HG02759 (cell line): ENCODE results near the gene TMCO5A.
A peak's percentile ranks its signal among the peaks of the same experiment; 100 is the strongest.

Experiments
- ATAC-seq: cut with Tn5 transposase; IDR thresholded peaks from one replicate; pipeline ENCODE4 v1.9.1; 2021; ENCODE audit warnings: mild to moderate bottlenecking, moderate library complexity; ENCODE audit not compliant: unreplicated experiment

TMCO5A gene

DNA sequence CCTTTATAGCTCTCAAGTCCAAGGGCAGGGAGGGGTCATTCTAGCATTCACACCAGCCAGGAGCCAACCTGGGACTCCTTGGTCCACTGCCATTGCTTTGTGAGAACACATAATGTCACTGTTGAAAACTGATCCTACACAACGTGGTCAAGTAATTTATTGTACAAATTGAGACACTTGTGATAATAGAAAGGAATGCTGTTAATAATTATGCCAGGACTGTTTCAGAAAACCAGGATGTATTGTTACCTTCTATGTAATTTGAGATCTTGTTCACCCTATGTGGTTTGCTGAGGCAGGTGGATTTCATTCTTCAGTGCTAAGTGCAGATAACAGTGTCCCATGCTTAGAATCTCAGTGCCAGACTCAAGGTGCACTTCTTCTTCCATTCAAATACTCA lies 33.3 kb downstream of the TMCO5A start:
- ATAC-seq: no peak

DNA sequence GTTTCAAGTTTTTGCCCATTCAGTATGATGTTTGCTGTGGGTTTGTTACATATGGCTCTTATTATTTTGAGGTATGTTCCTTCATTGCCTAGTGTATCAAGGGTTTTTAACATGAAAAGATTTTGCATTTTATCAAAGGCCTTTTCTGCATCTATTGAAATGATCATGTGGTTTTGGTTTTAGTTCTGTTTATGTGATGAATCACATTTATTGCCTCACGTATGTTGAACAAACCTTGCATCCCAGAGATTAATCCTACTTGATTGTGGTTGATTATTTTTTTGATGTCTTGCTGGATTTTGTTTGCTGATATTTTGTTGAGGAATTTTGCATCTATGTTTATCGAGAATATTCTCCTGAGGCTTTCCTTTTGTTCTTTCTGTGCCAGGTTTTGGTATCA lies 39.4 kb downstream of the TMCO5A start:
- ATAC-seq: no peak

DNA sequence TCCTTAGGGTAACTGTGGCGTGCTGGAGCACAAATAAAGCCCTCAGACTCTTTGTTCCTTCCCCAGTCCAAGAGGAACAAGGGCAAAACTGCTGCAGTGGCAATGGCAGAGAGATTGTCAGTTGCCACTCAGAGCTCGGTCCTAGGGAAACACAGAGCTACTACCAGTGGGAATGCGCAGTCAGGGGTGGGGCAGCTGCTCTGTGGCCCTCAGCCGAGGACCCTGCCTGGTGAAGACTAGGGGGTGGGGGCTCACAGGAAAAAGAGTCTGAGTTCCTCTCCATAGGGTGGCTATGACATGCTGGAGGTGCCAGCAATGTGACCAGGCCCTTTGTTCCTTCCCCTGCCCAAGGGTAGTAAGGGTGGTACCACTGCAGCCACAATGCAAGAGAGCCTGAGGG lies 43.8 kb downstream of the TMCO5A start:
- no peak for ATAC-seq

- ATAC-seq: no peak
Measured at GRCh38 chr15:37979671-37980409, 45.4 kb downstream of the TMCO5A start.

GRCh38 chr15:37981201-37981600 lies 46.8 kb downstream of the TMCO5A start:
- ATAC-seq: no peak

- no peak for ATAC-seq
Measured at GRCh38 chr15:37981775-37982174, 47.3 kb downstream of the TMCO5A start.

- ATAC-seq: no peak
Measured at GRCh38 chr15:37984368-37984767, 49.9 kb downstream of the TMCO5A start.

GRCh38 chr15:37995461-37996347 lies 61.3 kb downstream of the TMCO5A start:
- ATAC-seq: peak; percentile 60
